GM12801 (cell line): Measurements from ENCODE around the gene CFAP74.

ENCODE experiments used
- TF ChIP-seq, protein P1 (sequence below): IDR thresholded peaks from one replicate; pipeline ENCODE4 v1.5.1; 2011; ENCODE audit warnings: control low read depth; ENCODE audit not compliant: insufficient read length; ENCODE audit errors: extremely low read depth

CFAP74 gene

GRCh38 chr1:1973716-1974642, 29.6 kb downstream of the CFAP74 start:
- TF ChIP-seq, protein P1, sequence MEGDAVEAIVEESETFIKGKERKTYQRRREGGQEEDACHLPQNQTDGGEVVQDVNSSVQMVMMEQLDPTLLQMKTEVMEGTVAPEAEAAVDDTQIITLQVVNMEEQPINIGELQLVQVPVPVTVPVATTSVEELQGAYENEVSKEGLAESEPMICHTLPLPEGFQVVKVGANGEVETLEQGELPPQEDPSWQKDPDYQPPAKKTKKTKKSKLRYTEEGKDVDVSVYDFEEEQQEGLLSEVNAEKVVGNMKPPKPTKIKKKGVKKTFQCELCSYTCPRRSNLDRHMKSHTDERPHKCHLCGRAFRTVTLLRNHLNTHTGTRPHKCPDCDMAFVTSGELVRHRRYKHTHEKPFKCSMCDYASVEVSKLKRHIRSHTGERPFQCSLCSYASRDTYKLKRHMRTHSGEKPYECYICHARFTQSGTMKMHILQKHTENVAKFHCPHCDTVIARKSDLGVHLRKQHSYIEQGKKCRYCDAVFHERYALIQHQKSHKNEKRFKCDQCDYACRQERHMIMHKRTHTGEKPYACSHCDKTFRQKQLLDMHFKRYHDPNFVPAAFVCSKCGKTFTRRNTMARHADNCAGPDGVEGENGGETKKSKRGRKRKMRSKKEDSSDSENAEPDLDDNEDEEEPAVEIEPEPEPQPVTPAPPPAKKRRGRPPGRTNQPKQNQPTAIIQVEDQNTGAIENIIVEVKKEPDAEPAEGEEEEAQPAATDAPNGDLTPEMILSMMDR: no peak

DNA sequence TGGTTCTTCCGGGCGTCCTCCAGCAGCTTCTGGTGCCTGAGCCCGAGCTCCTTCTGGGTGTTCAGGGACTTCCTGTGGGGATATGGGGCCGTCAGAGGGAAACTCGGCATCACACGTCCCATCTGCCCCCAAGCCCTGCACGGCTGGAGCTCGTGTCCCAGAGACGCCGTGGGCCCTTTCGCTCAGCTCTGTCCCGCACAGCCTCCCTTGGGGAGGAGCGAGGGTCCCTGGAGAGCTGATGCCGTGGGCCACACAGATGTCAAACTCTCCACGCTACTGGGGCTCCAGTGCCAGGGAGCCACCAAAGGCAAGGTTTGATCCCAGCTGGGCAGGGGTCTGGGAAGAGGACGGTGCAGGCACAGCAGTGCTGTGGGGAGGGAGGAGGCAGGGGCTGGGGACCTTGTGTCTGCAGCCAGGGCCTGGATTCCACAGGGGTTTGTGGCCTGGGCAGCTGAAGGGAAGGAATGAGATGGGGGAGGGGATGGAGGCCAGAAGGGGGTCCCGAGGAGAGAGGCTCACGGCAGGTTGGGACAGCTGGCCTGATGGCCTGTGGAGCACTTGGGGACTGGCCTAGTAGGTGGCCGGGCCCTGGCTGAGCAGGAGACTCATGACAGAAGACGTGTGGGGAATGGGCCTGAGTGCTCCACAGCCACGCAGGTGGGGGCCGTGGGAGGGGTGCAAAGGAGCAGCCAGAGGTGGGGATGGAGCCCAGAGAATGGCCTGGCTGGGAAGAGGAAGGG, 30.4 kb downstream of the CFAP74 start:
- TF ChIP-seq, protein P1: no peak

DNA sequence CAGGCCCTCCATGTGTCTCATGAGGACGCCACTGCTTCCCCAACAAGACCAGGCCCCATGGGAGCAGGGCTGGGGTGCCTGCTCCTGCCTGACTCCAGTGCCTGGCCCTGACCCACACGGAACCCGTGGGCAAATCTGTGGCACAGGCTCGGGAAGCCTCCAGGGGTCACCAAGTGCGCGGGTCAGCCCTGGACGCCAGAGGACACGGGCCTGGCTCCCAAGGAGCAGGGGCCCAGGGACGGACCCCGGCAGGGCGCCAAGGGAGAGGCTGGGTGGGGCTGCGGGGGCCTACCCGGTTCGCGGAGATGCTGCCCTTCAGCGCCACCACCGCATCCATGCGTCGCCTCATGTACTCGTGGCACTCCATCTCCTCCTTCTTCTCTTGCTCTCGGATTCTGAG, 31.9 kb downstream of the CFAP74 start:
- TF ChIP-seq, protein P1: no peak

DNA sequence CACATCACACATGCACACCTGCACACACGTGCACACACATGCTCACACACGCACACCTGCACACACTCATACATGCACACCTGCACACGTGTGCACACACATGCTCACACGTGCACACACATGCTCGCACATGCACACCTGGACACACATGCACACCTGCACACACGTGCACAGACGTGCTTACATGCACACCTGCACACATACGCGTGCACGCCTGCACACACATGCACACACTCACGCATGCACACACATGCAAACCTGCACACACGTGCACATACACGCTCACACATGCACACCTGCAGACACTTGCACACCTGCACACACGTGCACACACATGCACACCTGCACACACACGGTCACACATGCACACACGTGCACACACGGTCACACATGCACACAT, 32.6 kb downstream of the CFAP74 start:
- TF ChIP-seq, protein P1: no peak

DNA sequence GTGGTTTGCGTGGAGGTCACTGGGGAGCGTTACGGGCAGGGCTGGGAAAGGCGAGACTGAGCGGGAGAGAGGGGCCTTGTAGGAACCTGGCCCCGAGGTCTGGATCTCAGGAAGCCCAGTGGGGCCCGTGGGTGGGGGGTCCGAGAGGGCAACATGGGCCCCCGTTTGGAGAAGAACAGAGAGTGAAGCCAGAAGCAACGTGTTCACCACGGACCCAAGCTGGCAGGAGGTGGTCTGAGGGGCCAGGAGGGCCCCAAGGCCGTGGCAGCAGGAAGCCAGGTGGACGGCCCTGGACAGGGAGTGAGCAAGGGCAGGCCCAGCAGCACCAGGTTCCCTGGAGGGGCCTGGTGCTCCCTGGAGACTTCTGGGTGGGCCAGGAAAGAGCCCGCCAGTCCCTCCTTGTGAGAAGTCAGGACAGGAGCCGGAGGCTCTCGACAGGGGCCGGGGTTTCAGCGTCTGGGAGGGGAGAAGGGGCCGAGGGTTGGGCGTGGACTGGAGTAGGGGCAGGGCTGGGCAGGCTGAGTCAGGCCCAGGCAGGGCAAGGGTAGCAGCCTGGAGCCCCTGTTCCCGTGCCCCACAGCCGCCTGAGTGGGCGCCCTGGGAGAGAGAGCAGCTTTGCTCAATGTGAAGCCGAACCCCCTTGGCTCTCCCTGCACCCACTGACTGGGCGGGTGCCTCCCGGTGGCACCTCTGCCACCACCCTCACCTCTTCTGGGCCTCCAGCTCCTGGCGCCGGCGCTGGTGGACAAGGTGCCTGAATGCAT, 33.5 kb downstream of the CFAP74 start:
- TF ChIP-seq, protein P1: no peak

GRCh38 chr1:1969505-1969900, 34.1 kb downstream of the CFAP74 start:
- TF ChIP-seq, protein P1: no peak
